ENCODE data around the gene DNASE1L1.

- no peak for TF ChIP-seq CTCF (IDR thresholded peaks at IDR 0.05; ENCODE audit: poor library complexity)
- TF ChIP-seq EZH2 (IDR thresholded peaks at IDR 0.05; ENCODE audit: borderline replicate concordance): no peak
- no peak for TF ChIP-seq EZH2phosphoT487 (IDR thresholded peaks at IDR 0.05; ENCODE audit: low read depth, severe bottlenecking, unreplicated experiment)
Measured at GRCh38 chrX:154371789-154372300, 37.2 kb downstream of the DNASE1L1 start.
